Type B pancreatic cell (in vitro differentiated cells): ENCODE data around the gene SMR3B. TPM values are rescaled to one million over a fixed set of nuclear protein-coding genes. Genes with fewer than 3 reads are reported as not detected.

Source experiments
- DNase-seq: peaks from one replicate; pipeline ENCODE4 v3.0.0; 2021; ENCODE audit warnings: mixed read lengths; ENCODE audit not compliant: unreplicated experiment; ENCODE audit errors: extremely low spot score
- H3K27ac Mint-ChIP-seq: 2 replicates; pipeline ENCODE4 v1.8.0; 2021; ENCODE audit warnings: mild to moderate bottlenecking, mixed read lengths
- H3K27me3 Mint-ChIP-seq: 2 replicates; pipeline ENCODE4 v1.8.0; 2021; ENCODE audit warnings: mixed read lengths
- H3K36me3 Mint-ChIP-seq: 2 replicates; pipeline ENCODE4 v1.8.0; 2021; ENCODE audit warnings: mixed read lengths
- H3K4me1 Mint-ChIP-seq: one replicate; pipeline ENCODE4 v1.8.0; 2021; ENCODE audit warnings: mixed read lengths; ENCODE audit not compliant: unreplicated experiment
- H3K4me3 Mint-ChIP-seq: 2 replicates; pipeline ENCODE4 v1.8.0; 2021; ENCODE audit warnings: mild to moderate bottlenecking, mixed read lengths
- H3K9me3 Mint-ChIP-seq: 2 replicates; pipeline ENCODE4 v1.8.0; 2021; ENCODE audit warnings: mixed read lengths
- CTCF ChIP-seq: fragments of 200-600 bp; sonication (generic); conservative IDR thresholded peaks from 2 replicates; pipeline ENCODE4 v1.5.0; 2021; ENCODE audit warnings: antibody characterized with exemption, mild to moderate bottlenecking
- long read RNA-seq: library from polyadenylated mRNA; unstranded; transcript quantifications from one replicate; pipeline ENCODE4 v2.0.0, GENCODE V29; 2020
- total RNA-seq: library from RNA; stranded (reverse); gene quantifications from 2 replicates; pipeline ENCODE4 v1.2.1, GENCODE V29; 2021; ENCODE audit warnings: low replicate concordance

The SMR3B gene
- total RNA-seq, result not detected in 2 replicates
- long read RNA-seq, result 0 reads

GRCh38 chr4:70382691-70383181 is at the start of gene SMR3B:
Gene SMR3B, plus strand, starts transcription at chr4:70383131. Its CDS starts 1,380 bp downstream, at chr4:70384511.
- Mint-ChIP-seq H3K4me3 (no peak within 1 kb of the TSS), H3K36me3 (no peaks in the 10 kb centered on the region), H3K4me1 (no peaks in the 10 kb centered on the region), H3K27ac (no peak within 1 kb of the TSS), H3K27me3 (no peaks in the 10 kb centered on the region), H3K9me3 (no peaks in the 10 kb centered on the region)
- TF ChIP-seq CTCF, result no peak
- no peak for DNase-seq

GRCh38 chr4:70334681-70335080 is 48.2 kb upstream of the SMR3B start, which contains the start of gene CABS1:
Gene CABS1, plus strand, starts transcription at chr4:70334981. Its CDS starts 59 bp downstream, at chr4:70335040.
- Mint-ChIP-seq H3K4me3 (no peak within 1 kb of the TSS), H3K27ac (no peak within 1 kb of the TSS), H3K27me3 (no peaks in the 10 kb centered on the region), H3K4me1 (no peaks in the 10 kb centered on the region), H3K9me3 (no peaks in the 10 kb centered on the region), H3K36me3 (no peaks in the 10 kb centered on the region)
- DNase-seq, result no peak
- TF ChIP-seq CTCF, result no peak

GRCh38 chr4:70336043-70336442 is 46.9 kb upstream of the SMR3B start:
- Mint-ChIP-seq H3K27me3 (no peaks in the 10 kb centered on the region), H3K9me3 (no peaks in the 10 kb centered on the region), H3K4me1 (no peaks in the 10 kb centered on the region), H3K36me3 (no peaks in the 10 kb centered on the region), H3K4me3 (no peak overlapping the region), H3K27ac (no peak overlapping the region)
- no peak for TF ChIP-seq CTCF
- no peak for DNase-seq

- Mint-ChIP-seq H3K27me3 (no peaks in the 10 kb centered on the region), H3K4me1 (no peaks in the 10 kb centered on the region), H3K27ac (no peak overlapping the region), H3K9me3 (no peaks in the 10 kb centered on the region), H3K36me3 (no peaks in the 10 kb centered on the region), H3K4me3 (no peak overlapping the region)
- DNase-seq, result no peak
- TF ChIP-seq CTCF, result no peak
Measured at GRCh38 chr4:70337886-70338420, 45.0 kb upstream of the SMR3B start.

- no peaks in the 10 kb centered on the region for H3K9me3 Mint-ChIP-seq
- no peak for TF ChIP-seq CTCF
- DNase-seq, result no peak
- no peak overlapping the region for H3K4me3 Mint-ChIP-seq
- H3K4me1 Mint-ChIP-seq, result no peaks in the 10 kb centered on the region
- H3K27me3 Mint-ChIP-seq, result peaks cover 3% of the 10 kb centered on the region
- no peaks in the 10 kb centered on the region for H3K36me3 Mint-ChIP-seq
- no peak overlapping the region for H3K27ac Mint-ChIP-seq
Measured at GRCh38 chr4:70356185-70356584, 26.7 kb upstream of the SMR3B start.
